Activated CD8-positive, alpha-beta memory T cell treated with anti-CD3 and anti-CD28 coated beads, Interleukin-2, amount 50 U/mL, for 48 hours (primary cell): ENCODE data around the gene PLXNA2.

Experiments used
- DNase-seq: peaks from one replicate; pipeline ENCODE4 v3.0.0-alpha.2; 2020

PLXNA2 gene

GRCh38 chr1:208222376-208223126 lies 21.6 kb downstream of the PLXNA2 start:
- DNase-seq = no peak

DNA sequence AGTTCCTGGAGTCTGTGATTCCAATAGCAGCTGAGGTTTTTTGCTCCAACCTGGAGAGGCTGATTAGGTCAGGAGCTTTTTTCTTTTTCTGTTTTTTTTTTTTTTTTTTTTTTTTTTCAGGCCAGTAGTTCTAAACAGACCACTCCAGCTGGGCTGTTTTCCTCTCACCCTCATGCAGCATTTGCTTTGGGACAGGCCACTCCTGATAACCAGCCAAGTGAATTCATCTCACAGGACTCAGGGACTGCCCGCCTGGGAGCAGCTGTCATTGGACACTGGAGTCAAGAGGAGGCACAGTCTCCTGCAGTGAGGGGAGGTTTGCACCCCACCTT lies 22.9 kb downstream of the PLXNA2 start:
- no peak for DNase-seq

DNA sequence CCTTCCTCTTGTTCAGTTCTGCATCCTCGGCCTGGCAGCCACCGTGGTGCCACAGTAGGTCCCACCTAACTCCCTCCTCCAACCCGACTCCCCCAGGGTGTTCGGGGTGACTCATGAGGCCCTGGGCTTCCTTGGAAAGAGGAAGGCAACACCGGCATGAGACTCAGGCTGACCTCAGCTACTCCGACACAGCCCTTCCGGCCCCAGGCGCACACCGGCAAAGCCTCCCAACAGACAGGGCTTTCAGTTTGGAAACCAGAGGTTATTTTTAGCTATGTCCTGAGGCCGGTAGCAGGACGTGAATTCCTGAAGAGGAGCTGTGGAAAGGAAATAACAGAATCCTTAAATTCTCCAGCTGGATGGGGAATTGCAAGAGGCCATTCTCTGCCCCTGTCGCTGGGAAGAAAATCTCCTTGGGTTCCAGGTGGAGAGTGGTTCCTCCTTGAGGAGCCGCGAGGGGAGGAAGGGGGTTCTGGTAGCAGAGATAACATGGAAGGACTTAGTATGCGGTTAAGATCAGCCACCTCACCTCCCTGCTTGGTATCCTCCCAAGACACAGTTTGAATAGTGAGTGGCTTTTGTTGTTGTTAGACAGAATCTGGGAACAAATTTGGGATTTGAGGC lies 24.4 kb downstream of the PLXNA2 start:
- DNase-seq = no peak

- no peak for DNase-seq
These were observed 25.0 kb downstream of the PLXNA2 start for GRCh38 chr1:208219098-208219658.

- no peak for DNase-seq
These were observed 25.7 kb downstream of the PLXNA2 start for GRCh38 chr1:208218237-208219097.

- DNase-seq = no peak
These were observed 26.4 kb downstream of the PLXNA2 start for GRCh38 chr1:208217781-208218180.

GRCh38 chr1:208216806-208217205 lies 27.4 kb downstream of the PLXNA2 start:
- no peak for DNase-seq

- no peak for DNase-seq
These were observed 28.1 kb downstream of the PLXNA2 start for GRCh38 chr1:208216062-208216461.

DNA sequence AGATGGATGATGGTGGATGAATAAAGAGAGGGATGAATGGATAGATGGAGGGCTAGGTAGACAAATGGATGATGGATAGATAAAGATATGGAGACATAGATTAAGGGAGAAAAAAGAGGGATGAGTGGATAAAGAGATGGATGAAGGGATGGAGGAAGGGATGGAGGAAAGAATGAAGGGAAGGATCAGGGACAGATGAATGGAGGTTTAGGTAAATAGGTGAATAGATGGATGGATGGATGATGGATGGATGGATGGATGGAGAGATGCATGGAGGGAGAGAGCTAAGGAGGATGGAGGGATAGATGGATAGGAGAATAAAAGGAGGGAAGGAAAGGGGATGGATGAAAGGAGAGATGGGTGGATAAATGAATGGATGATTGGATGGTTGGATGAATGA lies 28.8 kb downstream of the PLXNA2 start:
- no peak for DNase-seq

DNA sequence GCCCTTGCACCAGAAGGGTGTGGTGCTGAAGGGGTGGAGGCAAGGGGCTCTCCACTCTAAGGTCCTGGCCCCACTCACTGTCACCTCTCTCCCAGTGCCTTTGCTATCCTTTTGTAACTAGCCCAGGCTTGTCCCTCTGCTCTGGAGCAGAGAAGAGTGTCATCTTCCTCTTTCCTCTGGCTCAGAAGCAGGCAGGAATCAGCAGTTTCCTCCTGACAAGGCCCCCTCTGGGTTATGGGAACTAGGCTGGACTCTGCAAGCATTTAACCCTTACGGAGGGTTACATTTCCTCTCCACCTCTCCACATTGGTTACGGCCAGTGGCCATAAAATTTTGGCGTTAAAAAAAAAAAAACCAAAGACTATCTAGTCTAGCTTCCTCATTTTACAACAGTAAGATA lies 30.4 kb downstream of the PLXNA2 start:
- DNase-seq = no peak

GRCh38 chr1:208212893-208213292 lies 31.3 kb downstream of the PLXNA2 start:
- no peak for DNase-seq

GRCh38 chr1:208211921-208212843 lies 32.0 kb downstream of the PLXNA2 start:
- DNase-seq = no peak

DNA sequence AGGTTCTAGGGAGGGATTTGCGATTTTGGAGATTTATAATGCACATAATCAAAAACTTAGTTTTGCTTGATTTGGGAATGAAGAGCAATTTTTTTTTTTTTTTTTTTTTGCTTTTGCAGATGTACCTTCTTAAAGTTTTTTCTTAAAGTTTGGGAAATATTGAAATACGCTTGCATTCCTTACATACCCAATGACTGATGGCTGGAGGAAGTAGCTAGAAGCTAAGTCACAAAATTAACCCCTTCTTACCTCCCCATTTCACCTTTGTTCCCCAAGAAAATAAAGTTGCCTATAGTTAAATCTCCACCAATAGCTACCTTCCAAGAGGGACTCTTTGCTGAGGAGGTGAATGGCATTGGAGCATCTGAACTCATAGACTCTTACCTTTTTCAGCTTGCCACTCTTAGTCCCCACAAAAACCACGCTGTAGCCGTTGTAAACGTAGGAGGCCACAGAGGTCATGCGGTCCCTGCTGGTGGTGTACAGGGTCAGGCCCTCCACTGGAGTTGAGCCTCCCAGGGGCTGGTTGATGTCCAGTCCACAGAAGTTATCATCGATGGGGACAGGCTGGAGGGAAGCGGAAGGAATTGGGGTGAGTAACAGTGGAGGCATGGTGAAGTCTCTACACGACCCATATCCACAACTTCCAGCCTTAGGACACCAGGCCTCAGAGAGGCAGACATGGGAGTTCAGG lies 34.1 kb downstream of the PLXNA2 start:
- DNase-seq = no peak

- DNase-seq = no peak
These were observed 34.9 kb downstream of the PLXNA2 start for GRCh38 chr1:208209286-208209685.

DNA sequence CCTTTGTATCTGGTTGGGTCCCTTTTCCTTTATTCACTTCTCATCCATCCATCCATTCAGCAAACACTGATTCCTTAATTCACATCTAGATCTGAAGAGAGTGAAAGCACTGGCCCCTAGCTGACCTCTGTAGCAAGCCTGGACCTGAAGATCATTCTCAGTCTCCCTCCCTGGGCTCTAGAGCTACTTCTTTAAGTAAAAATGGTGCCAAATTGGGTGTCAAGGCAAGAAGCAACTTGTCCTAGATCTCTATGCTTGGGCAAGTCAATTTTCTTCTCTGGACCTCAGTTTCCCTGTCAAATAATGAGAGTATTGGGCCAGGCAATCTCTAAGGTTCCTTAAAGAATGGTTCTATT lies 36.1 kb downstream of the PLXNA2 start:
- no peak for DNase-seq

GRCh38 chr1:208207388-208208131 lies 36.6 kb downstream of the PLXNA2 start:
- DNase-seq = no peak

DNA sequence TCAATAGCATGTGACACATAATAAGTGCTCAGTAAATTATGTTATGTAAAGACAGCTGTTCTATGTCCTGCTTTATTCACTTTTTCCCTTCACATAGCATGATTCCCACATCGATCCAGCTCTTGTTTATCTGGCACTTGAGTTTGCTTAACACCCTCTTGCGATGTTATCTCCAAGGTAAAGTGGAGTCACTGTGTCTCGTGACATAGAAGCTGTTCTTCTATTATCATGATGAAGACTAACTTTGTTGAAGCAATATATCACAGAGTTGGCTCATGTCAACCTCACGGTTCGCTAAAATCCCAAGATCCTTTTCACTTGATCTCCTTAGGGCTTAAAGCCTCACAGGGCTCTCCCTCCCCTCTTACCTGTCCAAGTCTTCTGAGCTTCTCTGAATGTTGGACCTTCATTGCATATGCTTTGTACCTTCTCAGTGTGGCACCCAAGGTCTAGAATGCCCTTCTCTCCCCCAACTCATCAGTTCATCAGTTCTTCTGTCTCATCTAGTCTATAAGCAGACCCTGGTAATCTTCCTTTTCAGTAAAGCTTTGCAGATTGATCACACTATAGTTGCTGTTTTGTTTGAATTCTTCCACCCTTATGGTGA lies 38.0 kb downstream of the PLXNA2 start:
- DNase-seq = no peak

DNA sequence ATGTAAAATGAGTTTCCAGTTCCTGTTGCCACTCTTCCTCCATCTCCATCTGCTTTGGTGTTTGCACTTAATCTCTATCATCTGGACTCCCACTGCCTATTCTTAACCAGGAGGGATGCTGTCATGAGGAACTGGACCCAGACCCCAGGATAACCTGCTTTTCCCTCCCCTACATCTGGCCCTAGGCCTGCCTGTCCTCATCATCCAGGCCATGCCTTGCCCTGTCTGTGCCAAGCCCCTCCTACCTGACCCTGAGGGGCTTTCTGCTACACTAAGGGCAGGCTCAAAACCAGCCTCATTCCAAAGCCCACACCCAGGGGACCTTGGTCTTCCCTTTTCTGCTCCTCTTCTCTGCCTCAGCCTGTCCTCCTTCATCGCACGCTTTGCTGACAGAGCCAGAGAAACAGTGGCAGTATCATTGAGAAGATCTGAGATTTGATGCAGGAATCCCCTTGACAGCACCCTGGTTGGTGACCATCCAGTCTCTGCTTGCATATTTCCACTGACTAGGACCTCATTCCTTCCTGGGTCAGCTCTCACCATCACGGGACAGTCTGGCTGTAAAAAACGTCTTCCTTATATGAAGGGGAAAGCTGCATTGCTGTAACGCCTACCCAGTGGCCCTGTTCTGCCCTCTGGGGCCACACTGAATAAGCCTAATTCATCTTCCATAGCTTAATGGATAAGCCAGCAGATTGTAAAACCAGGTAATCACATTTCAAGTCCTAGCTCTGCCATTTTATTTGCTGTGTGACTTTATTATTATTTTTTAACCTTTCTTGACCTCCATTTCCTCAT lies 38.8 kb downstream of the PLXNA2 start:
- DNase-seq = no peak

DNA sequence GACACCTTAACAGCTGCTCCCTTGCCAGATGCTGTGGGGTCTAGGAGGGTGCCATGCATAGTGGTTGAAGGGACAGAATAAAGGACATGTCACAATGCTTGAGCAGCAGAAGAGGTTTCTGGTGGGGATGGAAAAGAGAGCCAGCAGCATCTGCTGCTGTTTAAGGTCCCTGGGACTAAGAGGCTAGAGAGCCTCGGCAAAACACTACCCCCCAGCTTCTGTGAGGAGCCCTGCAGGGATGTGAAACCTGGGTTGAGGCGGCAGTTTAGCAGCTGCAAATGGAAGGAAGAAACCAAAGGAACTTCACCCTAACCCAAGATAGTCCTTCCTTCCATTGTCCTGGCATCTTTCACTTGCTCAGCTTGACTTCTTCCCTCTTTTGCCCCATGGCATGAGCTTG lies 39.4 kb downstream of the PLXNA2 start:
- DNase-seq = no peak
